ENCODE data around the gene MAEL.
"Not testable (repeated sequence)": the region's sequence is repeated elsewhere in the genome, so short reads cannot be mapped to it uniquely, and the experiment has no call there.

The MAEL gene

DNA sequence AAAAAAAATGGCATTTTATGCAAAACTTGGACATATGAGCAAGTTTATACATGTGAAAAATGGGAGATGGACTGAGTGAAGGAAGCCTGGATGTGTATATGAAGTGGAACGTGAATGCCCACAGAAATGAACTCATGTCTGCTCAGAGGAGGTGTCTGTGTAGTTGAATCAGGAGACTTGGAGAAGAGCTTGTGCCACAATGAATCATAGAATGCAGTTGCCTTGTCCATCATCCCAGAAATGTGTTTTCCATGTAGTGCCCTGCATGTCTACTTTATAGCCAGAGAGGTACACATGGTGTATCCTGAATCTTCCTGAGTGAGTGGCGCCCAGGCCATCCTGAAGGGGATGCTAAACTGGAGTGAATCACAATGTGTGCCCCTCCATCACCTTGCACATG, 11.1 kb upstream of the MAEL start:
- DNase-seq (ENCODE audit: low read depth in 3 of 3, low spot score in 1 of 3) = no peak

DNA sequence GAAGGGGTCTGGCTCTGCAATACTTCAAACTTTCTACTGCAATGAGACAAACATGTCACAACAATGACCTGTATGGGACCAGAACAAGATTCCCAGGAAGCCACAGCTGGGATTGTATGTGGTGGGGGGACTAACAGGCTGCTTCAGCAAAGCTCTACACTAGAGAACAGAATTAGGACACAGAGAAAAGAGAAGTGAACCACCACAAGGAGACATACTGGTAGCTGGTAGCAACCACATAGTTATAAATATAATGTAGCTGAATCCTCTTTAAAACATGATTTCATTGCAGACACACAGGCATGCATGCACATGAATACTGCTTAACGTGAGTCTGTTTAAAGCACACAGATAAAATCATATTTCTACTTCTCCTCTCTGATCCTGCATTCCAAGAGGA, 10.3 kb upstream of the MAEL start:
- no peak for DNase-seq (ENCODE audit: low read depth in 3 of 3, low spot score in 1 of 3)

DNA sequence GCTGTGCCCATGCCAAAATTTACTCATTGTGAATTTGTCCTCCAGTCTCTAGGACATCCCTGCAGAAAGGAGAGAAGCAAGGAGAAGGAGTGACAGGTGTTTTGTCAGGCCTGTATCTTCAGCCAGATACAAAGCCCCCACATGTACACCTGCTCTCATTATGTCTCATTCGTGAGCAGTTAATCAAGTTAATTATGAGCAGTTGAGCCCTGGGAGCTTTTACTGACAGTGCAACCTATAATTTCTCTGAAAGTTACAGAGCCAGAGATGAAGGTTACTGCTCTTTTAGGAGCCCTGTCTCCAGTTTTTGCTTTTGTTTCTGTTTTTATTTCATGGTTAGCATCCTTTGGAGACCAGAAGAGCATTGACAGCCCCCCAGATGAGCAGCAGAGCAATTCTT, 8.7 kb upstream of the MAEL start:
- DNase-seq (ENCODE audit: low read depth in 3 of 3, low spot score in 1 of 3) = no peak

DNA sequence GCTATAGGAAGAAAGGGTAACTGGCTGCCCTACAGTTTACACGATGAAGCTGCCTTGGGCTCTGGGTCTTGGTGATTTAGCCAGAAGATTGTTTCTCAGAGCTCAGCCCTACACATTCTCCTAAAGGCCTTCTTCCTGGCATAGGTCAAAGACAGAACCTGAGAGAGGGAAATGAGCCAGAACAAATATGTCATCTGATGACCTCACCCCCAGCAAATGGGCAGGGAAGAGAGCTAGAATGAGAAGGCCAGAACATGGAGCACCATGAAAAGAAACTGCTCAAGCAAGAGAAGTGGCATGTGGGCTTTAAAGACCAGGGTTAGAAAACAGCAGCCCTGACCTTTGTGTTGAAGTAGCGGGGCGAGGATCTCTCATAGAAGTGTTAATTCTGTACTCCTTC, 8.3 kb upstream of the MAEL start:
- DNase-seq (ENCODE audit: low read depth in 3 of 3, low spot score in 1 of 3) = no peak

DNA sequence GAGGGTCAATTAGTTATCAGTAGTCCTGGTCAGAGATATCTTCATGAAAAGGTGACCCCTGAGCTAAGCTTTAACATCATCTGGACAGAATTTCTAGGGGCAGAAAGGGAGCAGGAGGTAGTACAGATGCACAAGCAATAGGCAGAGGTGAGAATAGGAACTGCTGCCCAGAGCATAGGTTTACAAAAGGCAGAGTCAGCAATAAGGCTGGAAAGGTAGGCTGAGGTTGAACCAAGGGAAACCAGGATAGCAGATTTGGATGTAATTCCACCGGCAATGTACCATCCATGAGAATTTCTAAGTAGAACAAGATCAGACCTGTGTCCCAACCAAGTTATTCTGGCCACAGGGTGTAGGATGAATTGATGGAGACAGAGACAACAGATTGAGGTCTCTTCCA, 7.5 kb upstream of the MAEL start:
- DNase-seq (ENCODE audit: low read depth in 3 of 3, low spot score in 1 of 3) = no peak

DNA sequence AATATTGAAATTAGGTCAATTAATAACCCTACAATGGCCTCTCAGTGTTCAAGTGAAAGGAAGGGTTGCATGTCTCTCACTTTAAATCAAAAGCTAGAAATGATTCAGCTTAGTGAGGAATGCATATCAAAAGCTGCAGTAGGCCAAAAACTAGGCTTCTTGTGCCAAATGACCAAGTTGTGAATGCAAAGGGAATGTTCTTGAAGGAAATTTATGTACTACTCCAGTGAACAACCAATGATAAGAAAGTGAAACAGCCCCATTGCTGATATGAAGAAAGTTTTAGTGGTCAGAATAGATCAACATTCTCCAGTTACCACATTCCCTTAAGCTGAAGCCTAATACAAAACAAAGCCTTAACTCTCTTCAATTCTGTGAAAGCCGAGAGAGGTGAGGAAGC, 10.0 kb downstream of the MAEL start:
- DNase-seq (ENCODE audit: low read depth in 3 of 3, low spot score in 1 of 3) = no peak

DNA sequence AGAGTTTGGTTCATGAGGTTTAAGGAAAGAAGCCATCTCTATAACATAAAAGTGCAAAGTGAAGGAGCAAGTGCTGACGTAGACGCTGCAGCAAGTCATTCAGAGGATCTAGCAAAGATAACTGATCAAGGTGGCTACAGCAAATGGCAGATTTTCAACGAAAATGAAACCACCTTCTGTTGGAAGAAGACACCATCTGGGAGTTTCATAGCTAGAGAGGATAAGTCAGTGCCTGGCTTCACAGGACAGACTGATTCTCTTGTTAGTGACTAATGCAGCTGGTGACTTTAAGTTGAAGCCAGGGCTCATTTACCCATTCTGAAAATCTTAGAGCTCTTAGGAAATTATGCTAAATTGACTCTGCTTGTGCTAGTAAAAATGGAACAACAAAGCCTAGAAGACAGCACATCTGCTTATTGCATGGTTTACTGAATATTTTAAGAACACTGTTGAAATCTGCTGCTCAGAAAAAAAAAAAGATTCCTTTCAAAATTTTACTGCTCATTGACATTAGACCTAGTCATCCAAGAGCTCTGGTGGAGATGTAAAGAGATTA, 10.5 kb downstream of the MAEL start:
- no peak for DNase-seq (ENCODE audit: low read depth in 3 of 3, low spot score in 1 of 3)

DNA sequence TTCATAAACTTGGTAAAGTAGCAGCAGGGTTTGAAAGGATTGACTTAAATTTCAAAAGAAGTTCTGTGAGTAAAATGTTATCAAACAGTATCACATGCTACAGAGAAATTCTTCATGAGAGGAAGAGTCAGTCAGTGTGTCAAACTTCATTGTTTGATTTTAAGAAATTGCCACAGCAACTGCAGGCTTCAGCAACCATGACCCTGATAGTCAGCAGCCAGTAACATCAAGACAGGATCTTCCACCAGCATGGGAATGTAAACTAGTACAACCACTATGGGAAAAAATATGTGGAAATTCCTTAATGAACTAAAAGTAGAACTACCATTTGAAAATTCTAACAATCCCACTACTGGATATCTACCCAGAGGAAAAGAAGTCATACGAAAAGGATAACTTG, 11.5 kb downstream of the MAEL start:
- no peak for DNase-seq (ENCODE audit: low read depth in 3 of 3, low spot score in 1 of 3)

DNA sequence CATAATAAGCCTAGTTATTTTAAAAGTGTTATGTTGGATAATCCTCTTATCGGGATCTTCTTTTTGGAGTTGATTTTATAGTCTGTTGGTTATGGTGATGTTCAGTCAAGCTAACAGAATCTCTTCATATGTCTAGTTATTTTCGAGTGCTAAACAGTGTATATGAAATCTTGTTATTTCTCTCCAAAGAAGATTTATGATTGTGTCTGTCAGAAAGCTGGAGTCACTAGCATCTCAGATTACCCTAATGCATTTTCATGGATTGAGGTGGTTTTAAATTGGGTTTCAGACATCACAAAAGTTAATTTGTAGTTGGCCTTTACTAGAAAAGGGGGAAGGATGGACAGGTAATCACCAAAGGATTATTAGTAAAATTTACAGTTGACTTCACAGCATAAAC, 13.3 kb downstream of the MAEL start:
- no peak for DNase-seq (ENCODE audit: low read depth in 3 of 3, low spot score in 1 of 3)

DNA sequence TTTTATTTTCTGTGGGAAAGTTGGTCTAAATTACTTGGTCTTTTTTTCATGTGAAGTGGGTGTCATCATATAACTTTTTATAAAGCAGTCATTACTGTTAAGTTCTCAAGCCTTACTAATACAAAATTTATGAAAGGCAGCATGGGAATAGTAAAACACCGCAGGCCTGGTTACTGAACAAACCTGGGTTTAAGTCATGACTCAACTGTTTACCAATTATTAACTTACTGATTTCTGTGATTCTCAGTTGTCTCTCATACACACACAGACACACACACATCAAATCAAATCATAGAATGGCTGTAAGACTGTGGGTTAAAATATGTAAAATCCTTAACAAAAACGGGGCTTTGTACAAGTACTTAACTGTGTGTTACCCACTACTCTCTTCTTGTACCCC, 14.6 kb downstream of the MAEL start:
- DNase-seq (ENCODE audit: low read depth in 3 of 3, low spot score in 1 of 3) = no peak

DNA sequence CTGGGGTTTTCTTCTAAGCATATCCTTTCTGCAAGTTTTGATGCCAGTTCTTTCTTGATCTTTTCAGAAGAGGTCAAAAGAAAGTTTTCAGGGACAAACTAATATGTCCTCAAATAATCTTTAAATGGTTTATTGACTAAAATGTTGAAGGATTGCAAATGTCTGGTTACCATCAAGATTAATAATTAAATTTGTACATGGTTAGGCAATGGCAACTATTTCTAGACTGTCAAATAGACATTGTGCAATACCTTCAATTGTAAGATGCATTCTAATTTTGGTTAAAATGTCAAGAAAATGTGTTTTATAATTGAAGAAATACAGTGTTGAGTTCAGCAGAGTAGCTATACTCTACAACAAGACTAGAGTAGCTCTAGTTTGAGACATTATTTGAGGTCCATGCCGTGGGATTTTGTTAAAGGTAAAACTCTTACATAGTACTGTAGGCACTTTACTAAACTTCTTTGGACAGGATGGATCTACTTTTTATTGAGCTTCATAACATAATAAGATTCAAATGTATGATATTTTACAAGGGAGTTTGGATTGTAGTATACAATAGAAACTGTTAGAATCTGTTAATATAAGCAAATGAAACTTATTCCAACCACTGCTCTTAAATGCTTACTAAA, 22.6 kb downstream of the MAEL start:
- no peak for DNase-seq (ENCODE audit: low read depth in 3 of 3, low spot score in 1 of 3)

DNA sequence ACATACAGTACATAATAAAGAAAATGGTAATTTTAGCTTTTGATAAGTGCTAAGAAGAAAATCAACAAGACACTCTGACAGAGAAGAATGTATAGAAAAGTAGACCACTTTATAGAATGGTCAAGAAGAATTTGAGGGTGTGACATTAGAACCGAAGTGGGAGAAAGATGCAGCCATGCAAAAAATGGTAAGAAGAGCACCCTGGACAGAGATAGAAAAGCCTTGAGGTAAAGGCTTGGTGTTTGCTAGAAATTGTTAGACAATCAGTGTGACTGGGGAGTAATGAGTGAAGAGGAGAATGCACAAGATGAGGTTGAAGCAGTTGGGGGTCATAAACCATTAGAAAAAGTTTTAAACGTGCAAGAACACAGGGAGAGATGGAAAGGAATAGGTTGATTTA, 23.5 kb downstream of the MAEL start:
- no peak for DNase-seq (ENCODE audit: low read depth in 3 of 3, low spot score in 1 of 3)

DNA sequence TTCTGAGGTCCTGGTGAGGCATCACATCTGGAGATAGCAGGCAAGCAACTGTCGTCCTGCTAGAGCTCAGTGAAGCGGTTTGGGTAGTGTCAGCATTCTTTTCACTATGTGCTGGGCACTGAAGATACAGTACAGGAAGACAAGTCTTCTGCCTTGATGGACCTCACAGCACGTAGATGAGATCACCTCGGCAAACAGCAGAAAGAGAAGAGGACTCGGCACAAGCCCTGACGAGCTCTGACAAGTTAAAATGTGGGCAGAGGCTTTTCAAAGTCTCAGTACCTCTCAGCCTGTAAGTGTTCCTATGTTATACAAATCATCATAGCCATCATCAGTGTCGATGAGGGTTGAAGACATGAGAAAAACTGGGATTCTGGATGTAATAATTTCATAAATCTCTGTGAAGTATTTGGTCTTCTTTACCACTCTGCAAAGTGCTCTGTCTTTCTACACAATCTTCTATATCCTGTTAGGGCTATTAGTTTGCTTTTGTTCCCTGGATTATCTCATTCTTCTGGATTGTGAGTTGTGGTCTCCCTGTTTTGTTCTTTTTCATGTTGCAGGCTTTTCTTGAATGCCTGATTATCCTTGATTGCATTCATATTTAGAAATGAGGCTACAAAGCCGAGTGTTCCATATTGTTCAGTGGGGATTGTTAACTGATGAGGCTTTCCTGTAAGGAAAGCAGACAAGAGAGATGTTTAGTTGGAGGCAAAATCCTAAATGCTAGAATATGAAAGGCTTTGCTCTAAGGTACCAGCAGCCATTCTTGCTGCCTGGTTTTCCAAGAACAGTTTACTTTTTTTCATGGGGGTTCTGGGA, 24.2 kb downstream of the MAEL start:
- no peak for DNase-seq (ENCODE audit: low read depth in 3 of 3, low spot score in 1 of 3)

DNA sequence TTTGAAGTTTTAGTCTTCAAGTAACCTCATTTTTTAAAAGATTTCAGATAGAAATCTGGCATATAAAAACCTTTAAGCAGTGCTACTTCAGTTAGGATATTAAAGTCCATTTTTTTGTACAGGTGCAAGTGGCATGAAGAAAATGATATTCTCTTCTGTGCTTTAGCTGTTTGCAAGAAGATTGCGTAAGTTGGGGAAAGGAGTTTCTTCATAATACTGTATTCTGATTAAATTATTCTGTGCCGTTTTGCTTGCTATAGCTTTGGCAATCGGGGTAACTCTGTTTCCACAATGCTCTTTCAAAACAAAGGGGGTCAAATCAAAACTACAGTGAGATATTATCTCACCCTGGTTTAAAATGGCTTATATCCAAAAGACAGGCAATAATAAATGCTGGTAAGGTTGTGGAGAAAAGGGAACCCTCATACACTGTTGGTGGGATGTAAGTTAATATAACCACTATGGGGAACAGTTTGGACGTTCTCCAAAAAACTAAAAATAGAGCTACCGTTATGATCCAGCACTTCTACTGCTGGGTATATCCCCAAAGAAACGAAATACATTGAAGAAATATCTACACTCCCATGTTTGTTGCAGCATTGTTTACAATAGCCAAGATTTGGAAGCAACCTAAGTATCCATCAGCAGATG, 27.1 kb downstream of the MAEL start:
- DNase-seq (ENCODE audit: low read depth in 3 of 3, low spot score in 1 of 3) = no peak

DNA sequence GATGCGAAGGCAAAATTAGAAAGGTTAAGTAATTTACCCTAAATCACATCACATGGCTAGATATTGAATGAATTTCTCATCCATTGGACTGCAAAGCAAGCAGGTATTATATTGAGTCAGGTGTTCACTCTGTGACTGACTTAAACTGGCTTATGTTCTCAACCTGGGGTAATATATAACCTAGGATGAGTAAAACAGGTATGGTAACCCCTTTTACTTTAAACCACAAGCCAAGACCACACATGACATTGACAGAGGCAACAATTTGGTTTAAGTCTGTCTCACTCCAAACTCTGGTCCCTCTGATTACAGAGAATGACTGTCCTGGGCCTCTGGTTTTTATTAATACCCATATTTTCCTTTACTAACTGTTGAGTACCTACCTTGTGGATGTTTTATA, 33.3 kb downstream of the MAEL start:
- no peak for DNase-seq (ENCODE audit: low read depth in 3 of 3, low spot score in 1 of 3)

DNA sequence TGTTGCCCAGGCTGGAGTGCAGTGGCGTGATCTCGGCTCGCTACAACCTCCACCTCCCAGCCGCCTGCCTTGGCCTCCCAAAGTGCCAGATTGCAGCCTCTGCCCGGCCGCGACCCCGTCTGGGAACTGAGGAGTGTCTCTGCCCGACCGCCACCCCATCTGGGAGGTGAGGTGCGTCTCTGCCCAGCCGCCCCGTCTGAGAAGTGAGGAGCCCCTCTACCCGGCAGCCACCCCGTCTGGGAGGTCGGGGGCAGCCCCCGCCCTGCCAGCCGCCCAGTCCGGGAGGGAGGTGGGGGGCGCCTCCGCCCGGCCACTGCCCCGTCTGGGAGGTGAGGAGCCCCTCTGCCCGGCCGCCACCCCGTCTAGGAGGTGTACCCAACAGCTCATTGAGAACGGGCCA, 40.5 kb downstream of the MAEL start:
- DNase-seq (ENCODE audit: low read depth in 3 of 3, low spot score in 1 of 3) = not testable (repeated sequence)

DNA sequence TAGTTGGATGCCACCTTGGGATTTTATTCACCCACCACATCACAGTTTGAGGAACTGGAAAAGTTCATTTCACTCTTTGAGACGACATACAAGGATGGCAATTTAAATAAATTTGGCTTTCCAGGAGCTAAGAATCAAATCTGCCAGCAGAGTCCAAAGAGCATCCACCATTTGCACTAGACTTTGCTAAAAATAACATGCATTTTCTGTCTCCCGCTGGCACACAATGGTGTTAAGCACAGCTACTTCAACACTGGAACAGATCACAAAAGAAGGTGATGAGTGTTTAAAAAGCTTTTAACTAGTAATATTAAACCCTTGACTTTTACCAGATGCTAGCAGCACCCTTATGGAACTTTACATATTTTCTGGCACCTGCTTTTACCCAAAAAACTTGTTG, 44.6 kb downstream of the MAEL start:
- no peak for DNase-seq (ENCODE audit: low read depth in 3 of 3, low spot score in 1 of 3)

DNA sequence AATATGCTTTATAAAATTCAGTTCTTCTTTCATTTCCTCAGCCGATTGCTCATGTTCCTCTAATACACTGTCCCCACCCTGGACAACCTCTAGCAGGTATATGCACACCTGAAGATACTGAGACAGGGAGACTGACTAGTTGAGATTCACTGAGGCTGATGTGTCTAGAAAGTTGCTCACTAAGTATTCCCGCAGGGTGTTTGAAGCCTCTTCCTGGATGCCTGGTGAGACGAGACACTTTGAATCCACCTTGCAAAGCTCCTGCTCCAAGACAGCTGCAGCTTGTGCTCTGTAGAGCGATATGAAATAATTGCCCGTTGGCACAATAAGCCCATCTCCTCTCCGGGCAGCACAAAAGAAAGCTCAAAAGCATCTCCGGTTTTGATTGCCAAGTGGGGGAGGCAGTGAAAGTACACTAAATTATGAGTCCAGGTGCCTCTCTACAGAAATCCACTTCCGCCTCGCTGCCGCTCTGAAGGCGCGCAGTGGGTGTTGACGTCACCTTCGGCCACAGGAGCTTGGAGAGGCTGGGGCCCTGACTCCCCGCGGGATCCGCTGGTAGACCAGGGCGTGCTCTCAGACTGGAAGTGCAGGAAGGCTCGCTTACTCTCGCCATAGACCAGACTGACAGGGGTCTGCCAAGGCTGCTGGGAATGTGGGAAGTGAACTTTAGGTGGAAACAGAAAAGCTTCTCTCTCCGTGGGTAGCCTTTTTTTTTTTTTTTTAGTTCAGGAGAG, 54.8 kb downstream of the MAEL start:
- DNase-seq (ENCODE audit: low read depth in 3 of 3, low spot score in 1 of 3) = peak; percentile 16 to 42 (median 21)

DNA sequence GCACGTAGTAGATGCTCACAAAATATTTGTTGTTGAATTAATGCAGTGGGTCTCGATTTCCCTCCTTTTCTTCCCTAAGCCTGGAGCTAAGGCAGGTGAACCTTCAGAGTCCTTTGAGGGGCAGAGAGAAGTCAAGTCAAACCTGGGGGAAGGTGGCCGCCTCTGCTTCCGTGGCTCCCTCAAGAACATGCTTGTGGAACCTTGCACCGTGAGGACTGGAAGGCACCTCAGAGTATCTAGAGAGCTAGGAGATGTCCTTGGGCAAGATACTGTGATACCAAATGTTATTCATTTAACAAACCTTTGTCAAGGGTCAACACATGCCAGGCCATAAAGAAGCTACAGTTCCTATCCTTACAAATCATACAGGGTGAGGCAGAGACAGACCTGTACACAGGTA, 62.8 kb downstream of the MAEL start:
- DNase-seq (ENCODE audit: low read depth in 3 of 3, low spot score in 1 of 3) = no peak

DNA sequence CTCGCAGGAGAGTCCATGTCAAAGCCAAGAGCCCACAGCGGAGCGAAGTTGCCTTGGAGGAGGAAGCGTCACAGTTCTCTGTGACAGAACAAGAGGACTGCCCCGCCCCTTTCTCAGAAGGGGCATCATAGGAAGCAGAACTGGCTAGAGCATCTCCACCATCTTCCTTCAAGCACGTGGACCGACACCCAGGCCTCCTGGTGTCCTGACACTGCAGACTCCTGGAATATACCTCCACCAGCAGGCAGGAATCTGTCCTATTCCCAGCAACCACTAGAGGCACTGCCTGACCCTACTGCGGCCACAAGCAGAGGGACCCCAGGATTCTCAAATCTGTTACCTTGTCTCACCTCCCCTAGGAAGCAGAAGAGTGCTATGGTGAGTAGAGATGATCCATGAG, 63.3 kb downstream of the MAEL start:
- no peak for DNase-seq (ENCODE audit: low read depth in 3 of 3, low spot score in 1 of 3)

DNA sequence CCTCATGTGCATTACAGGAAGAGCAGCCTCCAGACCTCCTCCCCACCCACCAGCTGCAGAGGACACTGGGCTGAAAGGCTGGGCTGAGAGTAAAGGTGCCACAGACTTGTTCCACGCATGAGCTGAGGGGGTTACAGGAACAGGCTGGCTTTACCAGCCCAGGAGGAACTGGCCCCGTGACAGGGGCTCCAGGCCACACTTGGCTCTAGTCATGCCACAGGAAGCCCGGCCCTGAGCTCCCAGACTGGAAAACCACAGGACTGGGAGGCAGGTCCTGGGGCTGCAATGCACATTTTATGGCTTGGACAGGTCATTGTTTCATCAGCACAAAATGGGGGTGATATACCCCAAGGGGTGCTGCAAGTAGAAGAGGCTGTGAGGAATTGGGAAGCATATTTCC, 65.5 kb downstream of the MAEL start:
- DNase-seq (ENCODE audit: low read depth in 3 of 3, low spot score in 1 of 3) = no peak

All from stimulated activated CD4-positive, alpha-beta T cell treated with anti-CD3 and anti-CD28 coated beads, TNF-alpha, amount 100 ng/mL, for 1 hour (primary cell).